Measurements from ENCODE around the gene ANKH.
A peak's percentile ranks its signal among the peaks of the same experiment; 100 is the strongest.

ANKH gene

DNA sequence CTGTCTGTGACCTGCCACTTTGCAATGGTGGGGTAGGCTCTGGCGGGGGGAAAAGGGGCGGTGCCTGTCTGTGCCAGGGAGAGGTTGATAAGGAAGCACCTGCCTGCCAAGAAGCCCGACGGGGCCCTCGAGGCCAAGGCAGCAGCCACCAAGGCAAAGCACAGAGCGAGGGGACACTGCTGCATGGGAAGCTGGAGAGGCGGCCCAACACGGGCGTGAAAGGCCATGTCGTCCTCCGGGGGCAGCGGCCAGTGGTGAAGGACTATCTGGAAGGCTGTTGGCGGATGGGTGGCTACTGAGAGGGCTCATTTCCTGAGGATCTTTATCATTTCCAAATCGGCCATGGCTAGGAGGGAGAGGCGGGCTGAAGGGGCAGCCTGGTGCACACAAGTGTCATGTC lies 140.7 kb downstream of the ANKH start:
- DNase-seq: no peak

DNA sequence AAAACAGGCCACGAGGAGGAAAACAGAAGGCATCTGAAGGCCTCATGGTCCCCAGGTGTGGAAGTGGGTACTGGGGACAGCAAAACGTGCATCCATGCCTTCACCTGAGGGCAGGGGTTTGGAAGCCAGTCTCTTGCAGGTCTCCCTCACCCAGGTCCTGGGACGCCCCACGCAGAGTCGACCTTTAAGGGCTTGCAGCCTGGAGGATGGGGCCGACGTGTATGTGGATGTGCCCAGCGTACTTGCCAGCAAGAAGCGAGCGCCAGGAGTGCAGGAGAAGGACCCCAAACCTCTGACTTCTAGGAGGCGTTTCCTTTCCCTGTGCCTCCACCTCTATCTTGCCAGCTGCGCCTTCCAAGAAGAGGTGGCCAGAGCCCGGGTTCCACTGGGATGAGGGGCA lies 141.1 kb downstream of the ANKH start:
- no peak for DNase-seq

DNA sequence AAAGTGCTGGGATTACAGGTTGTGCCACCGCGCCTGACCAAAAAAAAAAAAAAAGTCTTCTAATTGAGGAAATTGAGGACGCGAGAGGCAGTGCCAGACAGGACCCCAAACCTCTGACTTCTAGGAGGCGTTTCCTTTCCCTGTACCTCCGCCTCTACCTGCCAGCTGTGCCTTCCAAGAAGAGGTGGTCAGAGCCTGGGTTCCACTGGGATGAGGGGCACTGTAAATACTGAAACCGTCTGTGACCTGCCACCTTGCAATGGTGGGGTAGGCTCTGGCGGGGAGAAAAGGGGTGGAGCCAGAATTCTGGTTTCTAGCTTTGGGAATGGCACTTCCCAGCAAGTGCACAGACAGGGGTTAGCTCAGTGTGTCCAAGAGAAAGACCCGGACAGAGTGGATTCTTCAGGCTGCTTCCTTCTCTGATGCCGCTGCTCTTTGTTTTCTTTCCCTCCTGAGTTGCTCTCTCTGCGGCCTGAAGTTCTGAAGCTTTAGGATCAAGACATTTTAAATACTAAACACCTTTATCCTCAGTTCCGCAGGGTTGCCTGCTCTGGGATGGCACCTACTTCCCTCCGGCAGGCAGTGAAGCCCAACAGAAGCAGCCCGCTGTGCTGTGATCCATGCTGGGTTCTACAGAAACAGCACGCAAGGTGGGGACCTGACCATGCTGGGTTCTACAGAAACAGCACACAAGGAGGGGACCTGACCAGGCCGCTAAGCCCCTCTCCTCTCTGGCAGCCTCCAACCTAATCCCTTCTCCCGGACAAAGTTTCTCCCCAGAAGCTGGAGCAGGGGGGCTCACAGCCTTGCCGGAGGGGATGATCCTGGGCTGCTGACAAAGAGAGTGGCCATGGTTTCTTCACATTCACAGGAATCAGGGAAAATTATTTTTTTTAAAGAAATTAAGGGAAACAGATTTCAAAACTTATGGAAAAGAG lies 141.9 kb downstream of the ANKH start:
- no peak for DNase-seq

DNA sequence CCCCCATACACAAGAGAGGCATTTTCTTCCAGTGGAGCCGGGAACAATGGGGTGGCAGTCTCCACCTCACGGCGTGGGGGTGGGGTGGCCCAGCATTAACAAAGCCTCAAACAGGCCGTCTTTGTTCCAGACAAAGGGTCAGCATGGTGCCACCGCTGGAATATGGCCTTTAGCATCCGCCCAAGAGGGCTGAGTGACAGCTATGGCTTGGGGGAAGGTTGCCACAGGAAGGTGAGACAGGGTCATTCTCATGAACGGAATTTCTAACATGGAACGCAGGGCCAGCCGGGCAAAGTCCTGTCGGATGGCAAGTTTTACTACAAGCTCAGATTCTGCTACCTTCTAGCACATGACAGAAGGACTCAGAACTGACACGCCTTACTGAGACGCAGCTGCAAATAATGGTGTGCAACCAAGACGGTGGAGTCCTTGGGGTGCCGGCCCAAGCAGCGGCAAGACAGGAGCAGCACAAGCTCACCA lies 143.1 kb downstream of the ANKH start:
- no peak for DNase-seq

DNA sequence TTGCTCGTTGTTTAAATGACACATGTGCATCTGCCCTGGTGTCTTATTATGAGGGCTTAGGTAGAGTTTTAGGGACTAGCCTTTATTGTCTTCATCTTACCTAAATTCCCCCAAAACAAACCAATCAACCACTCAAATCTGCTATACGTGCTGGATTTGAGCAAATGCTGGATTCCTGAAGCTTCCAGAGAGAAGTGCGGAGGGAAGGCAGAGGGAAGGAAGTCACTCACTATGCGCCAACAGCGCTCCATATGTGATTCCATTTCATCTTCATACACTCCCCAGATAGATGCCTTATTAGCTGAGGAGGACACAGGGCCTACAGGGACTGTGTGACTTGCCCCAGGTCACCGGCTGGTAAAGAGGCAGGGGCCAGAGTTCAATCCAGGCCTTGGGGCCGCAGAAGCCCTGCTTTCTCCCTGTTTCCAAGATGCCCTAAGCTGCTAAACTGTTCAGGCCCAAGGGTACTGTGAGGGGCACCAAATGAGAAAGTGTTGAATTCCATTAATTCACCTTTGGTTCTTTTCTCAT lies 143.6 kb downstream of the ANKH start:
- DNase-seq: no peak

DNA sequence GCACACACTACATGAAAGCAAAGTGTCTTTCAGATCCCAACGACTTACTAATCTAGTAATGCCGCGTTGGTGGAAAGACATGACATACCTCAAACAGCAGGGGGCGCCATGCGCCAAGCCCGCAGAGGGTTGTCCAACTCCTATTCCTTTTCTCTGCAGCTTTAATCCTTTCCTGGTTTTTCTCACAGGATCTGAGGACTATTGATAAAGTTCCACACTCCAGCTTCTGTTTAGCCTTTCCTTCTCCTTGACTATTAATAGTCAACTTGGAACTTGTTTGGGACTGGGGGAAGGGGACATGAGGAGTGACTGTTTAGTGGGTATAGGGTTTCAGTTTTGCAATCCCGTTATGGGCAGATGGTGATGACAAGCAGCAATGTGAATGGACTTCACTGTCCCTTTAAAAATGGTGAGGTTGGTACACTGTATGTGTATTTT lies 144.1 kb downstream of the ANKH start:
- DNase-seq: peak; percentile 79

DNA sequence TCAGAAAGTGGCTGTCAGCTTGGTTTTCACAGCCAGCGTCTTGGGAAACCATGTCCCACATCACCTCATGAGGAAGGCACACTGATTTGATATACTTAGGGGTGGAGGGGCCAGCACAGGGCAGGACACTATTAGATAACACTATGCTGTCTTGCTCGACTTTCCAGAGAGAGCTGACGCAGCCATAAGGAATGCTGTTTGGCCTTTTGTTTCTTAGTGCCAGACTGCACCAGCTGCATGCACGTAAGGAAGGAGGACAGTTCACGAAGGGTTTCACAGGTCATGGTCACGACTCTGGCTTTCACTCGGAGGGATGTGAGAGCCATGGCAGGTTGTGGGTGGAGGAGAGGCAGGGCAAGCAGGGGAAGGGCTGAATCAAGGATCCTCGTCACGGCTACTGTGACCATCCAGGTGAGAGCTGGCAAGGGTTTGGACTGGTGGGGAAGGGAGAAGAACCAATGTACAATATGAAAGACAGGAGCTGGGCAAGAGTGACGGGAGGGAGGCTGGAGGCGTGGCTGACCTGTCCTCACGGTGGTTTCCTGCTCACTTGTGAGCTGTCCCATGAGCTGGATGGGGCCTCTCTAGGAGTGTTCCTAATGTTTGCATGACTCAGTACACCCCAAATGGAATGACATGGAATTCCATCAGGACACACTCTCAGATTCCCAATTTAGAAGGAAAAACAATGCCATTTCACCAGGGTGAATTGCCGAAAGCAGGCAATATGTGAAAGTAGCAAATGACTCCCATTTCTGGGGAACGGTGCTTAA lies 145.3 kb downstream of the ANKH start:
- no peak for DNase-seq

DNA sequence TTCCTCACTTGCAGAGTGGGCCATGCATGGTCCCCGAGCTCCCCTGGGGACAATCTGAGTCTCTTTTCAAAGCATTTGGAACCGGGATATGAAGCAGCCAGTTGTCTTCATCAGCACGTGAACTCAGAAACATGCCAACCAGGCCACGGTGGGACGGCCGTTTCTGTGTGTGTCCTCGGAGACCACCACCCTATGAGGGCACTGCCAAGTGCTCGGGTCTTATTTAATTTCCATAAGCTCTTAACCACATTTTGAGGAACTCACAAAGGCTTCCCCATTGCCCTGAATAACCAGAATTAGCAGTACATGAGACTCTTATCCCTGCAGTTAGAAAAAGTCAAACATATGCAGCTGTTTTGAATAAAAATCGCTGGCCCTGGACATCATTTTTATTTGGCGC lies 146.9 kb downstream of the ANKH start:
- no peak for DNase-seq

DNA sequence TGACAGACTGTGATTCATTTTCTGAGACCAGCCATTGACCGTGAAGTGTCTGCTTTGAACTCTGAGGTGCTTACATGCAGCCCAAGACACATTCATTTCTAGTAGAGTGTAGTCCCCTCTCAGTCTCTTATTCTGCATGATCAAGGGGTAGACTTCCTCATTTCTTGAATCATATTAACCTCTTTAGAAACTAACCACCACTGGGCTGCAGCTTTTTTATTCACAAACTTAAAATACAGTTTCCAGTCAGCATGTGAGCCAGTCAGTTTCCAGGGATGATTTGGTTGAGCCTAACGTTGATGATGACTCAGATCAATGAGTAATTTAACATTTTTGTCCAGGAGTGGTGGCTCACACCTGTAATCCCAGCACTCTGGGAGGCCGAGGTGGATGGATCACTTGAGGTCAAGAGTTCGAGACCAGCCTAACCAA lies 147.9 kb downstream of the ANKH start:
- DNase-seq: no peak

DNA sequence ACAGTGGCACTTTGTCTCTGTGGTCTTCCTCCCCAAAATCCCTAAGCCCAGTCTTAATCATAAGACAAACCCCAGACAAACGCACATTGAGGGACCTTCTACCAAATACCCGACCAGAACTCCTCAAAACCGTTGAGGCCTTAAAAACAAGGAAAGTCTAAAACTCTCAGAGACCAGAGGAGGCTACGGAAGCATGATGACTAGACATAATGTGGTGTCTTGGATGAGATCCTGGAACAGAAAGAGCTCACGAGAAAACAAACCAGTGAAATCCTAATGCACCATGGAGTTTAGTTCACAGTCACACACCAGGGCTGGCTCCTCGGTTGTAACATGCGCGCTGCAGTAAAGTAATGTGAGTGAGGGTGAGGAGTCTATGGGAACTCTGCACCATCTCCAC lies 148.7 kb downstream of the ANKH start:
- no peak for DNase-seq

DNA sequence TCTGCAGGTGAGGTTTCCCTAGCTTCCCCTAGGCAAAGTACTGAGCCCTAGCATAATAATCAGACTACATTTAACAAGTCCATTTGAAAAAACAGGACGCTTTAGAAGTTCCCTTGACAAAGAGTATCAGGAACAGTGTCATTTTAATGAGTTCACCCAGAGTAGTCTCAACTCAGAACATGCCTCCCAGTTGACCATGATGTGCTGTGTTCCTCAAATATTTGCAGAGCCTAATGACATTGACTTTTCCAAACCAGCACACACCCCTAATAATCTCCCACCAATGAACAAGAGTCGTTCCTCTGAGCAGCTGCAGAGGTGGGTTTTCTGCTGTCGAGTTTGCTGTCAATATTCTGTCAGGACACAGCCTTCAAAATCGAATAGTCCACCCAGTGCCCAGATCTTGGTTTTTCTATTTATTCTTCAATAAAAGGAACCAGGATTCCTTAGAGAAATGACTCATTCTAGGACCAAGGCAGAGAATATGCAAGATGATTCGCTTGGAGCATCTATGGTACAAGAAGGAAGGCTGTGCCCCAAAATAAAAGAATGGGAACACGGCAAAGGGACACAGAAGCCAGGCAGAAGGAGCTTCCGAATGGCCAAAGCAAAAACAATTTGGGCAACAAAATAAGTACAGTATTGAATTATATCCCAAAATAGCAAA lies 149.5 kb downstream of the ANKH start:
- no peak for DNase-seq

DNA sequence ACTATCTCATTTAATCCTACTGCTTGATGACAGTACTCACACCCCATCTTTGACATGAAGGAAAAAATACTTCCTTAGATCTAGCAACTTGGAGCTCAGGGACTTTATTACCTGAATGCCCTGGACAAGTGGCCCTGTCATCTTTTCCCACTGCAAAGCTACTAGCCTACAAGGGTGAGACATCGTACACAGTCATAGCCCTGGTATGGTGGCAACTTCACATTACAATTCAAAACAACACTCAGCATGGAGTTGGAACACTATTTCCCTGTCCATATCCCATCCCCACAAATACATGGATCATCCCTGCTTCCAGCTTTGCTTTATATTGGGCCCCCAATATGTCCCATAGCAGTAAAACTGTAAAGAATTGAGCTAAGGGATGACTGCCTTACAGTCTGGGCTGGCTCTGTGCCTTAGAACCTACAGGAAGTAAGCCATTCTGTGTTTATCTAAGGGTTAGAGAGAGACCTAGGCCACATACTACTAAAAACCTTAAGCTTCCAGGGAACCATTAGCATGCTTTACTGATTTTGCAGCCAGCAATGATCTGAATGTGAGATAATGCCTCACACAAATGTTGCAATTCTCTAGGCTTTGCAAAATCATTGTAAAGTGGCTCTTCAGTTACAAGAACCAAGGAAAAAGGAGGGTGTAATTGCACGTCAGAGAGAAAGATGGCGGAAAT lies 151.2 kb downstream of the ANKH start:
- no peak for DNase-seq

DNA sequence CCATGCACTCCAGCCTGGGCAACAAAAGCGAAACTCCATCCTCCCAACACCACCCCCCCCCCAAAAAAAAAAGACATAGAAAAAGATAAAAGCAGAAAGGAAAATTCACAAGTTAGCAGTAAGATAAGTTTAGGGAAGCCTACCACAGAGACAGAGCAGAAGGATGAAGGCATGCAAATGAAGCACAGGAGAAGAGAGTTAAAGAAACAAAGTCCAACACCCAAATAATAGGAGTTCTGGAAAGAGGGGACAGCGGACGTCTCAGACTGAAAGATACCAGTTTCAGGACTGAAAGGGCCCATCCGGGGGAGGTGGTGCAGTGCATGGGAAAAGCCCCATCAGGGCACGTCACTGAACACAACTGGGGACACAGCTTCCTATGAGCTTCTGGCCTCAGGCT lies 152.8 kb downstream of the ANKH start:
- no peak for DNase-seq

DNA sequence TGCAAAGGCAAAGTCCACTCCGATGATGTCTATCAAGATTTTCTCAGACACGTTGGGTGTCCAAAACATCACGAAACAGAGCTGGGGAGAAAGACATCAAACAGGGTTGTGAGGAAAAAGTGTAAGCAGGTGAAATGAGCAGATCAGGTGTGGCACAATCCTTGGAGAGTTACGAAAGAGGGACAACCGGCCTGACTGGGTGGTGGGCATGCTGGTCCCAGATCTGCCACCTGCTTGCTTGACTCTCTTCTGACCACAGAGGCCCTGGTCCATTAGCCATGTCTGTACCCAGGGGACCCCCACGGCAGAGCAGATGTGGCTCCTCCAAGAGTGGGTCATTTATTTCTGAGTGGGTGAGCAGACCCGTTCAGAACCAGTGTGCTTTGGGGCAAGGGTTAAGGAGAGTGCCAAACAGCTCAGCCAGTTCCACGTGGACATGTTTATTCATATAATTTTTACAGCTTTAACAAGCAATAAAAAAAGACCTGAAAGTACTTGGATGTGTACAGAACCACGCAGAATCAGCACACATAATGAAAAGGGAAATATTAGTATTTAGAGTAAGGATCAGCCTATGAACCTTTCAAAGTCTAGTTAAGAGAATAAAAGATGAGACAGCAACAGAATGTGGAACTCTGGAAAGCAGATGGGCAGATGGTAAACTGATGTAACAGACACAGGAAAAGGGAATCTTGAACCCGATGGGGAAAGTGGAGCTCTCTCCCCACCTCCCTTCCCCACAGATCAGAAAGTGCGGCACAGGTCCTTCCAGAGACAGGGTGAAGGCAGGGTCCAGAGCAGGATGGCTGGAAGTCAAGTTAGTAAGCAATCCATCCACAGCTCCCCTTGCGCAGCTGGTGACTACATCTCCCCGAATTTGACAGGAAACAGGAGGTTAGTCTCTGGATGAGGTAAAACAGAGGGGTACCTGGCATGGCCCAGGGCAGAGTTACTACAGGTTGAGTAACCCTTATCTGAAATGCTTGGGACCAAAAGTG lies 154.5 kb downstream of the ANKH start:
- no peak for DNase-seq

DNA sequence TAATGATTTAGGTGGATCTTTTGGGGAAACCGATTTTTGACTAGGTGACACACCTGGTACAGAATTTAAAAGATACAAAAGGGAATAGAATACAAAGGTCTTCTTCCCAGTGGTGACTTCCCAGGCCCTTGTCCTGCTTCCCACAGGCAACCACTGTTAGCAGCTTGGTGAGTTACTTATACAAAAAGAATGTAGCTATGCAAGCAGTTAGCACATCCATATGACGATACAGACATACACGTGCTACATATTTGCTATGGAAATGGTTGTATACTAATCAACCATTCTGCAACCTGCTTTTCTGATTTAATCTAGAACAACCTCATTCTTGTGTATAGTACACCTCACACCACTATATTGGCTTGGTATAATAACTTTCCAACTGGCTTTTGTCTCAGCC lies 156.1 kb downstream of the ANKH start:
- no peak for DNase-seq

DNA sequence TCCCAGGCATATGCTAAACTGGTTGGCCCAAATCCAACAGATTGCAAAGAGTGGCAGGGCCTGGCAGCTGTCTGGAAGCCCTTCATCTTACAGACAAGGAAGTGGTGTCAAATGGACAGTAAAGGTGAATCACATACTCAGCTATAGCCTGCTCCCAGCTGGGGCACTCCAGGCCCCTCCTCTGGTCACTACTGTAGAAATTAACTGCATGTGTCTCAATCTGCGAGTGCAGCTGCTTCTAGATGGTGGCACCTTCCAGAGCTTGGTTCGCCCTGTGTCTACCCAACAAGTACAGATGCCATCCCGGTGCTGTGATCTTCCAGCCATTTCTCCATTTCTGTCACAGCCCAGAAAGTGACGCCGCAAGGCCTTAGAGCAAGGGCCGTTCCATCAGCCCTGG lies 156.9 kb downstream of the ANKH start:
- DNase-seq: peak; percentile 49

DNA sequence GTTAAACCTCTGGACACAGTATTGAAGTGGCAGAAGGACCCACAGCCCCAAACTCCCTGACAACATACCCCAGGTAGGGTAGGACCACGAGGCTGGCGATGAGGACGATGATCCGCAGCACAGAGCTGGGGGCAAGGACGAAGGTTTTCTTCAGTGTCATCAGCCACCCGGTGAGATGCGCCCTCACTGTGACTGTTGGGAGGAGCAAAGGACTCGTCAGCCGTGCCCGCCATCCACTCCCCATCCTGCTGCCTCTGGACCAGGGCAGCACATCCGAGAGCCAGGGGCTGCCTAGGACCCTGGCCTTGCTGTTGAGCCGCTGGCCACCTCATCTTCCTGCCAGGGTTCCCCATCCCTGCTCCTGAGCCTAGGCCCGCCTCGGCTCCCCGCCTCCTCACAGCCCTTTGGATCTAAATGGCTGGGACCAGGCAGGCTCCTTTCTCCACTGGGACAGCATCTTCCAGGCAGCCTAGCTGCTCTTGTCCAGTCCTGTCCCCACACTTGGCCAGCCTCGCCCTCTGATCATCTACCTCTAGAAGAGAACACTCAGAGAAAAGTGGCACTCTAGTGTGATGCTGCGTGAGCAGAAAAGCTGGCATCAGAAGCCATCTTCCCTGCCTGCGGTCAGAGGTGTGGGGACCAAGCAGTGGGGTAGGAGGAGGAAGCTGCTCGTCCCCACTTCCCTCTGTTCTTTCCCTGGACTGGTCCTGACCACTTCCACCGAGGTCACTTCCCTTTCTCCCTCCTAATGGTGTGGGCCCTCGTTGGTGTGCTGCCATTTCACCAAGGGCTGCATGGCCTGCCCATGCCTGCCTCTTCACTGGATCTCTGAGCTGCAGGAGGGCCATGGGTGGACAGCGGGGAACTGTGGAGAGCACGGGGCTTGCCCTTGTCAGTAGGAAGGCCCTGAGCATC lies 157.8 kb downstream of the ANKH start:
- no peak for DNase-seq

DNA sequence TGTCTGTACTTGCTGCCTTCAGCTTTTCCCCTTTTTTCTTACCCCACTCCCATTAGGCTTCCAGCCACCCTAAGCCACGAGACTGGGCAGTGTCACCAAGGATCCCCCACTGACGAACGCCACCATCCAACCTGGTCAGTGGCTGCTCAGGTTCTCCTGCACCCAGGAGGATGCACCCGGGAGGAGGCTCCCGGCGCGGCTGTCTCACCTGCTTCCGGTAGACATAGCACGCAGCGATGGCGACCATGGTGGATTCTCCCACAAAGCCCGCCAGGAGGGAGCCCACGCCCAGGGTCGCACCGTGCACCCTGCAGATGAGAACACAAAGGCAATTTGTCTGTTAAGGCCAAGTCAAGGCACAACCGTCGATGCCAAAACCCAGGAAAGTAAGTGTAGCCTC lies 158.9 kb downstream of the ANKH start:
- no peak for DNase-seq

DNA sequence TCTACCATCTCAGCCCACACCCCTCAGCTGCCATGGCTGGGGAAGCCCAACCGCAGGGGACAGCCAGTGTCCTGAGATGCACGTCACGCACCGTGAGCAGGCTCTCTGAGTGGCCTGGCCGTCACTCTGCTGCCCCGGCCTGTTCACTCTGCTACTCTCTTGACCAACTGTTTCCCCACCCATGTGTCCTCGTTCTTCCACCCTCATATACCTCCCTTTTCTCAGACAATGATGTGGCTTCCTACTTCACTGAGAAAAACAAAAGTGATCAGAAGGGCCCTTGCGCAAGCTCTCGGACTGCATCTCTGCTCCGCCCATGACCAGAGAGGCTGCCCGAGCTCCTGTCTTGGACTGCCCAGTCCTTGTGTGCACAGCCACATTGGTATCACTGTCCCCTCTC lies 159.4 kb downstream of the ANKH start:
- DNase-seq: no peak
